Stimulated activated CD8-positive, alpha-beta memory T cell treated with anti-CD3 and anti-CD28 coated beads, Interleukin-7, amount 100 ng/mL, for 48 hours (primary cell): ENCODE results near the gene HNF1B.
"Not testable (repeated sequence)": the region's sequence is repeated elsewhere in the genome, so short reads cannot be mapped to it uniquely, and the experiment has no call there.

Source experiments
- DNase-seq, 2 donors: peaks; one replicate each; pipeline ENCODE4 v3.0.0-alpha.2; 2020; ENCODE audit warnings: low read depth in 1 of 2; ENCODE audit errors: extremely low read depth in 1 of 2

The HNF1B gene

GRCh38 chr17:37744961-37745800 is at the start of gene HNF1B:
Gene HNF1B, minus strand, starts transcription at chr17:37745059. Its CDS starts 175 bp downstream, at chr17:37744884.
- DNase-seq = no peak

DNA sequence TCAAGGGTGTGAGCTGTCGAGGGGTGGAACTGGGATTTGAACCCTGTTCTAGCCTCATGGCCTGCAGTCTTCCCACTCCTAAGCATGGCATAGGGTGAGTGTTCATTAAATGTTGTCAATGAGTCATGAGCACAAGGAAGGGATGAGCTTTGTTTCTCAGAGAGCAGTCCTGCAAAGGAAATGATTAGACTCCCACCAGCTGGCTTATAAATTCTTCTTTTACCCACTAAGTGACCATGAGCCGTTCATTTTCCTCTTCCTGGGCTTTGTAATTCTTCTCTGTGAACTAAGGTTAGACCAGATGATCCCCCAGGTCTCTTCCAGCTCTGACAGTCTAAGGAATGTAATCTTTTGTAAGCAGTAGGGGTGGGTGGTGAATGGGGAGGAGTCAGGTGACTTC is 47.9 kb upstream of the HNF1B start:
- no peak for DNase-seq

DNA sequence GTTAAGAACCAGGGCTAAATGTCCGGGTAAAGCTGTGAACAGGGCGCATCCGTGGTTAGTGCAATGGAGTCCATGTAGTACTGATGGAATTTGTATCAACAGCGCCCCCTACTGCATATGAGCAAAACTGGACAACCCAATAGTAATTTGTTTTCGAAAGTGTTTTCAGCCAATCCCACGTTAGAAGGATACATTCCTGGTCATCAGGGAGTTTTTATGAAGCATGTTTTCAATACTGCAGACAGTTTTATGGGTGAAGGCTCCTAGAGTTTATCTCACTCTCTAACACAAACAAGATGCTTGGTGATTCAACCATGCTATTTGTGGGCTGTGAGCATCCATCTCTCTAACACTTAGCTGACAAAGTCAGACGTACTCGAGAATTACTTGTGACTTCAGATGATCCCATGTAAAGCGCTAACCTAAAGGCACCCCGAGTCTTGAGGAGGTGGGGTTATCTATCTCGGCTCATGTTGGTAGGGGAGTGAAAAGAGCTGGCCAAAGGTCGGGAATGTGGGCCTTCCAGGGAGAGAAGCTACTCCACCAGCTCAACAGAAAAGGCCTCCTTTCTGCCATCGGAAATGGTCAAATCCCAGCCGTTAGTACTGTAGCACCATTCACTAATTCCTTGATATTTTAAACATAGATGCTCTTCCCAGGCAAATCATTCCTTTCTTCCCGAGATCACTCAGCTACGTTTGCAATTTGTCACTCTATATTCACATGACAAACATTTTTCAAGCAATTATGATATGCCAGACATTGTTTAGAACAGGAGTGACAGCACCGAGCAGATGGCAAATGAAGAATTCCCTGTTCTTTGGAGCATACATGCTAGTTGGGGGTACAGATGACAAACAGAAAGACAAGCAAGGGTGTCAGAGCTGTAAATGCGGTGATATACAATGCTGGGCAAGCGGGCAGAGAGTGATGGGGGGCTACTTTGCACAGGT is 46.9 kb upstream of the HNF1B start:
- DNase-seq = peak in 1 of 2 donors; percentile 20

- DNase-seq = no peak
Observed at GRCh38 chr17:37789771-37790541, 45.1 kb upstream of the HNF1B start.

- no peak for DNase-seq
Observed at GRCh38 chr17:37789021-37789565, 44.2 kb upstream of the HNF1B start.

- DNase-seq = no peak
Observed at GRCh38 chr17:37788526-37788925, 43.7 kb upstream of the HNF1B start.

GRCh38 chr17:37787055-37787757 is 42.3 kb upstream of the HNF1B start:
- DNase-seq = no peak

- DNase-seq = no peak
Observed at GRCh38 chr17:37786481-37786880, 41.6 kb upstream of the HNF1B start.

DNA sequence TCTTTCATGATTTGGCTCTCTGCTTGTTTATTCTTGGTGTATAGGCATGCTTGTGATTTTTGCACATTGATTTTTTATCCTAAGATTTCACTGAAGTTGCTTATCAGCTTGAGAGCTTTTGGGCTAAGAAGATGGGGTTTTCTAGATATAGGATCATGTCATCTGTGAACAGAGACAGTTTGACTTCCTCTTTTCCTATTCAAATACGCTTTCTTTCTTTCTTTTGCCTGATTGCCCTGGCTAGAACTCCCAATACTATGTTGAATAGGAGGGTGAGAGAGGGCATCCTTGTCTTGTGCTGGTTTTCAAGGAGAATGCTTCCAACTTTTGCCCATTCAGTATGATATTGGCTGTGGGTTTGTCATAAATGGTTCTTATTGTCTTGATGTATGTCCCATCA is 37.6 kb upstream of the HNF1B start:
- DNase-seq = not testable (repeated sequence)

DNA sequence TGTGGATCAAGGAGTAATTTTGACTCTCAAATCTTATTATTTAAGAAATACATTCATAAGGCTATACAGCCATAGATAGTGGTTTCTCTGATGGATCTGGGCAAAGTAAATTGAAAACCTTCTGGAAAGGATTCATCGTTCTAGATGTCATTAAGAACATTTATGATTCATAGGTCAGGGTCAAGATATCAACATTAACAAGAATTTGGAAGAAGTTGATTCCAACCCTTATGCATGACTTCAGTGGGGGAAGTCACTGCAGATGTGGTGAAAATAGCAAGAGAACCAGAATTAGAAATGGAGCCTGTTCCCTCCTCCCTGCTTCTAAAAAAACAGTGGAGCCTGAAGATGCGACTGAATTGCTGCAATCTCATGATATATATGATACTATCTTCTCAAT is 36.6 kb upstream of the HNF1B start:
- no peak for DNase-seq

- DNase-seq = no peak
Observed at GRCh38 chr17:37779554-37779953, 34.7 kb upstream of the HNF1B start.

DNA sequence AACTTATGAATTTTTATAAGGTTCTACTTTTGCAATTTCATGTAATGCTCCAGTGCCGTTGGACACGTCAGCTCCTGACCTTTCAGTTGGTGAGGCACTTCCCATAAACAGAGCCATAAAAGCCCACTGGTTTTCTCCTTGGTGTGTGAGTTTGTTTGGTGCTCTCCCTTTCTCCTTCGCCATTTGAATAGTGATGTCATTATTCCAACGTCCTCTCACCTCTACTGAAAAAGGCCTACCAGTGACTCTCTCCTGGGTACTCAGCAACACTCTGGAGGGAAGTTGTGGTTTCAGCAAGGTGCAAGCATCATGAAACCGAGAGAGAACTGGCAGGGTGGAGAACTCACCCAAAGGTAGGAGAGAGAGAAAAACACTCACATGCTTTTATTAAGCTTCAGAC is 29.6 kb upstream of the HNF1B start:
- peak in 1 of 2 donors; percentile 24 for DNase-seq

GRCh38 chr17:37772982-37773381 is 28.1 kb upstream of the HNF1B start:
- no peak for DNase-seq

GRCh38 chr17:37770631-37771518 is 26.0 kb upstream of the HNF1B start:
- no peak for DNase-seq

GRCh38 chr17:37769050-37769449 is 24.2 kb upstream of the HNF1B start:
- DNase-seq = no peak

- DNase-seq = no peak
Observed at GRCh38 chr17:37768438-37768837, 23.6 kb upstream of the HNF1B start.

DNA sequence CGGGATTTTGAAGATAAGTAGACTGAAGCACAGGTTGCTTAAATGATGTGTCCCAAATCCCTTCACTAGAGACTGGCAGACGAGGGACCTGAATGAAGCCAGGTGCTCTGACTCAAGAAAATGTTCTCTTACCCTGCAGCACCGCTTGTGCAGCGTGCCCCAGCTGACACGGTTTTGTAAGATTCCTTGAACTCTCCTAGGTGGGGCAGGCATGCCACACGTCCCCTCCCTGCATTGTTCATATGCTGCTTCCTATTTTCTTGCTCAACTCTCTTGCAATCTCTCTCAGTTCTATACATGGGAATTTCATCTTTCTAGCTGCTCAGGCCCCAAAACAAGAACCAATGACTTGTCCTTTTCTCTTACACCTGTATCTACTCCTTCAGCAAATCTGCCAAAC is 22.1 kb upstream of the HNF1B start:
- no peak for DNase-seq

DNA sequence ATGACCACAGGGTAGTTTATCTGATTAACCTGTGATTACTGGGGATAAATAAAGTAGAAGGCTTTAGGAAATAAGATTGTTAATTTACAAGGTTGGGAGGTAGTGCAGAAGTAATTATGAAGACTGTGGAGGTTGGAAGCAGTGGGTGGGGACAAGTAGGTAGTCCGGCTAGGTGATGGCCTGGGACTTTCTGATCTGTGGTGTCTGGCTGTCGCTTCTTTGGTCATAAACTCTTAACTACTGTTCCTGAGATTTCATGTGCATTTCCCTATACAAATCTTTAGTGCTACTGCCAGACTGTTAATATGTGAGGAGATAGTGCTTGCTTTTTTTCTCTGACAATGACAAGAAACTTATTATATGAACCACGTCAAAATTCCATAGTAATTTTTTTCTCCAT is 19.5 kb upstream of the HNF1B start:
- no peak for DNase-seq

DNA sequence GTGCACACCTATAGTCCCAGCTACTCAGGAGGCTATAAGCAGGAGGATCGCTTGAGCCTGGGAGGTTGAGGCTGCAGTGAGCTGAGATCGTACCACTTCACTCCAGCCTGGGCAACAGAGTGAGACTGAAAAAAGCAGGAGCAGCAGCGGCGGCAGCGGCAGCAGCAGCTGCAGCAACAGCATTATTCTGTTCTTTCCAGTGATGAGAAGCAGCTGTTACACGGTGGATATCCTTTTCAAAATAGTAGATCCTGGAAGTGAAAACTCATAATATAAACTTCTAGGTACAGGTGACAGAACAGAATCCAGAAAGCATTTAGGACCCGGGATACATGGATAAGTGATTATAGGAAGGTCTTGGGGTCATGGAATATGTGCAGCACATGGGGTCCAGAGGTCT is 17.8 kb upstream of the HNF1B start:
- no peak for DNase-seq
